H9 (cell line): Measurements from ENCODE around the gene RFFL. TPM values are rescaled to one million over a fixed set of nuclear protein-coding genes. Genes with fewer than 3 reads are reported as not detected.

Experiments
- DNase-seq: peaks from one replicate; pipeline ENCODE4 v3.0.0-alpha.2; 2017
- H2AFZ ChIP-seq: one replicate; pipeline ENCODE4 v1.6.1; 2013; ENCODE audit warnings: mild to moderate bottlenecking, low read length, control low read depth, moderate library complexity
- H2AK5ac ChIP-seq: 2 replicates; pipeline ENCODE4 v1.6.1; 2013; ENCODE audit warnings: low read length, control low read depth, mixed read lengths; ENCODE audit not compliant: insufficient read length
- H2BK120ac ChIP-seq: one replicate; pipeline ENCODE4 v1.6.1; 2013; ENCODE audit warnings: low read depth, mild to moderate bottlenecking, low read length, control low read depth, inconsistent platforms; ENCODE audit not compliant: poor library complexity, severe bottlenecking
- H2BK12ac ChIP-seq: 2 replicates; pipeline ENCODE4 v1.6.1; 2013; ENCODE audit warnings: low read length, control low read depth, mixed read lengths, low read depth; ENCODE audit not compliant: insufficient read length
- H2BK15ac ChIP-seq: 2 replicates; pipeline ENCODE4 v1.6.1; 2013; ENCODE audit warnings: low read depth, low read length, control low read depth
- H2BK20ac ChIP-seq: one replicate; pipeline ENCODE4 v1.6.1; 2013; ENCODE audit warnings: low read depth, mild to moderate bottlenecking, low read length, control low read depth, inconsistent platforms; ENCODE audit not compliant: poor library complexity, severe bottlenecking
- H2BK5ac ChIP-seq: 2 replicates; pipeline ENCODE4 v1.6.1; 2013; ENCODE audit warnings: low read length, control low read depth, mixed read lengths; ENCODE audit not compliant: insufficient read length
- H3K14ac ChIP-seq: 2 replicates; pipeline ENCODE4 v1.6.1; 2013; ENCODE audit warnings: low read length, control low read depth; ENCODE audit not compliant: insufficient read depth
- H3K18ac ChIP-seq: 2 replicates; pipeline ENCODE4 v1.6.1; 2013; ENCODE audit warnings: low read depth, mild to moderate bottlenecking, mixed read lengths, low read length, control low read depth; ENCODE audit not compliant: insufficient read length
- H3K23ac ChIP-seq: 2 replicates; pipeline ENCODE4 v1.6.1; 2013; ENCODE audit warnings: low read length, control low read depth, mixed read lengths, low read depth; ENCODE audit not compliant: insufficient read length
- H3K23me2 ChIP-seq: 2 replicates; pipeline ENCODE4 v1.6.1; 2013; ENCODE audit warnings: low read depth, mild to moderate bottlenecking, mixed read lengths, low read length, control low read depth; ENCODE audit not compliant: insufficient read length, poor library complexity, severe bottlenecking
- H3K27ac ChIP-seq: 2 replicates; pipeline ENCODE4 v1.5.1; 2013; ENCODE audit warnings: low read length, control low read depth, mixed read lengths, low read depth; ENCODE audit not compliant: insufficient read length
- H3K27me3 ChIP-seq: 2 replicates; pipeline ENCODE4 v1.6.1; 2013; ENCODE audit warnings: low read length, control low read depth, inconsistent platforms; ENCODE audit not compliant: insufficient read depth
- H3K4ac ChIP-seq: 2 replicates; pipeline ENCODE4 v1.6.1; 2013; ENCODE audit warnings: low read depth, mild to moderate bottlenecking, control low read depth, inconsistent platforms, low read length, moderate library complexity
- H3K4me1 ChIP-seq: 2 replicates; pipeline ENCODE4 v1.6.1; 2013; ENCODE audit warnings: low read length, control low read depth, inconsistent platforms; ENCODE audit not compliant: insufficient read depth
- H3K4me2 ChIP-seq: 2 replicates; pipeline ENCODE4 v1.6.1; 2013; ENCODE audit warnings: low read length, control low read depth, mixed read lengths; ENCODE audit not compliant: insufficient read length, insufficient read depth
- H3K56ac ChIP-seq: 2 replicates; pipeline ENCODE4 v1.6.1; 2013; ENCODE audit warnings: low read depth, mild to moderate bottlenecking, mixed read lengths, low read length, control low read depth; ENCODE audit not compliant: insufficient read length
- H3K79me1 ChIP-seq: 2 replicates; pipeline ENCODE4 v1.6.1; 2013; ENCODE audit warnings: low read depth, mild to moderate bottlenecking, moderate library complexity, low read length, control low read depth, inconsistent platforms; ENCODE audit not compliant: insufficient read depth, poor library complexity, severe bottlenecking
- H3K79me2 ChIP-seq: 2 replicates; pipeline ENCODE4 v1.6.1; 2013; ENCODE audit warnings: low read length, control low read depth, inconsistent platforms; ENCODE audit not compliant: insufficient read depth
- H3K9ac ChIP-seq: 2 replicates; pipeline ENCODE4 v1.6.1; 2013; ENCODE audit warnings: low read length, control low read depth, mixed read lengths; ENCODE audit not compliant: insufficient read length; ENCODE audit errors: extremely low read depth
- H3K9me3 ChIP-seq: one replicate; pipeline ENCODE4 v1.6.1; 2013; ENCODE audit warnings: low read depth, low read length, inconsistent platforms; ENCODE audit not compliant: control insufficient read depth
- H3T11ph ChIP-seq: one replicate; pipeline ENCODE4 v1.6.1; 2013; ENCODE audit warnings: mild to moderate bottlenecking, low read length, control low read depth, inconsistent platforms
- H4K20me1 ChIP-seq: one replicate; pipeline ENCODE4 v1.6.1; 2013; ENCODE audit not compliant: control insufficient read depth, insufficient read length, insufficient read depth
- H4K5ac ChIP-seq: 2 replicates; pipeline ENCODE4 v1.6.1; 2013; ENCODE audit warnings: low read depth, mild to moderate bottlenecking, mixed read lengths, low read length, control low read depth; ENCODE audit not compliant: insufficient read length
- H4K8ac ChIP-seq: replicated peaks from 2 replicates; pipeline ENCODE4 v1.6.1; 2013; ENCODE audit warnings: low read length, control low read depth, mixed read lengths, low read depth; ENCODE audit not compliant: insufficient read length
- H4K91ac ChIP-seq: 2 replicates; pipeline ENCODE4 v1.6.1; 2013; ENCODE audit warnings: low read depth, mild to moderate bottlenecking, moderate library complexity, mixed read lengths, low read length, control low read depth; ENCODE audit not compliant: insufficient read length
- H3K27ac Mint-ChIP-seq, 3 experiments: 2 replicates in 2 of 3; 3 replicates in 1 of 3; pipeline ENCODE4 v1.8.0; 2020 to 2021; ENCODE audit warnings: mixed read lengths in 3 of 3, mild to moderate bottlenecking in 1 of 3, moderate library complexity in 1 of 3
- H3K27me3 Mint-ChIP-seq: 2 replicates; pipeline ENCODE4 v1.8.0; 2021; ENCODE audit warnings: low read depth, mild to moderate bottlenecking, moderate library complexity, mixed read lengths
- H3K36me3 Mint-ChIP-seq, 3 experiments: 2 replicates in 2 of 3; 3 replicates in 1 of 3; pipeline ENCODE4 v1.8.0; 2020 to 2021; ENCODE audit warnings: low read depth in 3 of 3, mixed read lengths in 3 of 3; ENCODE audit not compliant: insufficient read depth in 1 of 3
- H3K4me1 Mint-ChIP-seq, 2 experiments: 2 replicates each; pipeline ENCODE4 v1.8.0; 2020; ENCODE audit warnings: mixed read lengths in 2 of 2
- H3K4me3 Mint-ChIP-seq, 2 experiments: 2 replicates in 1 of 2; 3 replicates in 1 of 2; pipeline ENCODE4 v1.8.0; 2020 to 2021; ENCODE audit warnings: mild to moderate bottlenecking in 2 of 2, mixed read lengths in 2 of 2, moderate library complexity in 1 of 2
- H3K9me3 Mint-ChIP-seq, 2 experiments: 2 replicates in 1 of 2; 3 replicates in 1 of 2; pipeline ENCODE4 v1.8.0; 2020; ENCODE audit warnings: mild to moderate bottlenecking in 2 of 2, mixed read lengths in 2 of 2, moderate library complexity in 1 of 2
- WGBS: extraction: QIAGEN DNeasy Blood & Tissue Kit; methylation state at CpG from one replicate; pipeline ENCODE4 v1.1.7; 2013; ENCODE audit warnings: missing lambda C conversion rate, low lambda C conversion rate, mixed read lengths; ENCODE audit not compliant: insufficient read length; ENCODE audit errors: extremely low coverage; 5-methylcytosine and 5-hydroxymethylcytosine counted together
- total RNA-seq: library from RNA; stranded (reverse); gene quantifications from 2 replicates; pipeline ENCODE4 v1.2.1, GENCODE V29; 2021
- TF ChIP-seq, protein P1 (sequence below): fragments of 200-600 bp; sonication (generic); conservative IDR thresholded peaks from 3 replicates; pipeline ENCODE4 v1.8.0; 2021; ENCODE audit warnings: antibody characterized with exemption, mild to moderate bottlenecking

The RFFL gene
- total RNA-seq, 1 experiment from 2014 or later: 21.1 TPM

DNA sequence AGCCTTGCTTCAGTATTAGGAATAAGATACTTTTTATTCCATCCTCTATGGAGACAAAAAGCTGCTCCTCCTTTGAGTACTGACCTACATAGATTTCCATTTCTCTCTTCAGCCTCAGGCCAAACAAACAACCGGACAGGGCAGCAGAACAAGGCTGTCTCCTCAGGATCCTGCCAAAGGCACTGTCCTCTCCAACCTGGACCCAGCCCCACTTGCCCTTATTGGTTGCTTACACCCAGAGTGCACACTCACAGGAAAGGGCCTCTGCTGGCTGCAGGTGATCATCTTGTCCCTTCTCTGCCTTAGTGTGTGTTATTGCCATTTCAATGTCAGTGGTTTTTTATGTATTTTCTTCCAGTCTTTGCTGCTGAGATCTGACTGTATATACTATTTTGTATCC, 56.5 kb downstream of the RFFL start:
- Histone ChIP-seq H4K20me1 (no peaks in the 10 kb centered on the region), H4K91ac (no peak overlapping the region), H3K56ac (no peak overlapping the region), H2BK20ac (no peak overlapping the region), H3K14ac (no peak overlapping the region), H3K23ac (no peak overlapping the region), H4K5ac (no peak overlapping the region), H3K18ac (no peak overlapping the region), H3K4me2 (no peak overlapping the region), H2AFZ (no peak overlapping the region), H2BK120ac (no peak overlapping the region), H3K4ac (no peak overlapping the region), H3K23me2 (no peaks in the 10 kb centered on the region), H2BK12ac (no peak overlapping the region), H3K9ac (no peak overlapping the region), H3K79me2 (no peaks in the 10 kb centered on the region), H4K8ac (no peak overlapping the region), H2BK15ac (no peak overlapping the region), H3K79me1 (no peaks in the 10 kb centered on the region), H3K4me1 (peaks cover 4% of the 10 kb centered on the region; the same call in 1 of the 2 replicates), H3K27me3 (no peaks in the 10 kb centered on the region), H3T11ph (no peak overlapping the region), H3K9me3 (no peaks in the 10 kb centered on the region), H3K27ac (no peak overlapping the region), H2AK5ac (no peak overlapping the region), H2BK5ac (no peak overlapping the region)
- Mint-ChIP-seq H3K4me1 (peaks cover 12 to 13% of the 10 kb centered on the region in 2 experiments), H3K9me3 (no peaks in the 10 kb centered on the region), H3K36me3 (peaks cover 36 to 68% (median 64%) of the 10 kb centered on the region in 3 experiments; a peak in 6 of 7 replicates), H3K27ac (peak overlapping the region in 1 of 3 experiments; percentile 27; a peak in 4 of 7 replicates), H3K27me3 (no peaks in the 10 kb centered on the region), H3K4me3 (no peak overlapping the region)
- DNase-seq: no peak
- TF ChIP-seq, protein P1, sequence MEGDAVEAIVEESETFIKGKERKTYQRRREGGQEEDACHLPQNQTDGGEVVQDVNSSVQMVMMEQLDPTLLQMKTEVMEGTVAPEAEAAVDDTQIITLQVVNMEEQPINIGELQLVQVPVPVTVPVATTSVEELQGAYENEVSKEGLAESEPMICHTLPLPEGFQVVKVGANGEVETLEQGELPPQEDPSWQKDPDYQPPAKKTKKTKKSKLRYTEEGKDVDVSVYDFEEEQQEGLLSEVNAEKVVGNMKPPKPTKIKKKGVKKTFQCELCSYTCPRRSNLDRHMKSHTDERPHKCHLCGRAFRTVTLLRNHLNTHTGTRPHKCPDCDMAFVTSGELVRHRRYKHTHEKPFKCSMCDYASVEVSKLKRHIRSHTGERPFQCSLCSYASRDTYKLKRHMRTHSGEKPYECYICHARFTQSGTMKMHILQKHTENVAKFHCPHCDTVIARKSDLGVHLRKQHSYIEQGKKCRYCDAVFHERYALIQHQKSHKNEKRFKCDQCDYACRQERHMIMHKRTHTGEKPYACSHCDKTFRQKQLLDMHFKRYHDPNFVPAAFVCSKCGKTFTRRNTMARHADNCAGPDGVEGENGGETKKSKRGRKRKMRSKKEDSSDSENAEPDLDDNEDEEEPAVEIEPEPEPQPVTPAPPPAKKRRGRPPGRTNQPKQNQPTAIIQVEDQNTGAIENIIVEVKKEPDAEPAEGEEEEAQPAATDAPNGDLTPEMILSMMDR: no peak
- no CpG with 5 or more reads among the region's 1 CpG for WGBS
